GM15510 (cell line): ENCODE results near the gene SCO1.

Experiments used
- POLR2A ChIP-seq: IDR thresholded peaks from 3 replicates; pipeline ENCODE4 v1.6.1; 2011; ENCODE audit warnings: borderline replicate concordance; ENCODE audit not compliant: insufficient read length; ENCODE audit errors: extremely low read depth

The SCO1 gene

DNA sequence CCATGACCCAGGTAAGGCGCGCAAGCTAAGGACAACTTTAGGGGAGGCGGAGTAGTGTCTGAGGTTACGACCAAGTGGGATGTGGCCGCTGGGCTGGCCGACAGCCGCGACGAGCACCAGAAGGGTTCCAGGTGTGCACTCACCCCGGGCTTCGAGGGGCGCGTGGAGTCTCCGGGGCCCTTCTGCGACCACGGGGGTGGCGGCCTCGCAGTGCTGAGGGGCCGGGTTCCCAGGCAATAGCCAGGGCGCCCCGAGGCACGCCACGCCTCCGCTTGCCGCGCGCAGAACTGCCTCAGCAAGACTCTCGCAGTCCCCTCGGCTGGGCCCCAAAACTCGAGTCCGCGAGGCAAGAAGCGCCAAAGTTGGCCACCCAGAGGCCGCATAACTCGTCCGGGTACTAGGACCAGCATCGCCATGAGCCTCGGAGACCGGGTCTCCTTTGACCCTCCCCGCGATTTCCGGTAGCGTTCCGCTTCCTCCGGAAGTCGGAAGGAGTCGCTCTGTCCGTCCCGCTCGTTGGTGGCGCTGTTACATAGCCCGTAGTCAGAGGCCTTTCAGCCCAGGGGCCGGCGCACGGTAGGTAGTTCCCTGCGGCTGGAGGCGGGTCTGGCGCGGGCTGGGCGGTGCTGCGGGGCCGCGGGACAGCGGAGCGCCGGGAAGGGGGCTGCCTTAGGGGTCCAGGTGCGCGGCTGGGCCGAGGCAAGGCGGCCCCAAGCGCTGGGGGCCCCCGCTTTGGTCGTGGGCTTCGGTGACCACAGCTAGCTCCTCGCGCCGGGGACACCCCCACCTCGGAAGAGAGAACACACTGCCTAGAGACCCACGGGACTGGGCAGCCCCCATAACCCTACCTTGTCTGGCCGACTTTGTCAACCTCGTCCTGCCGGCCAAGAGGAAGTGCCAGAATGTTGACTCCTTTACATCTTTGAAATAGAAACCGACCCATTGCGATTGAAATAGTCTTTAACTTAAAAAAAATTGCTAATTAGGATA is at the start of gene SCO1, which contains the start of gene ADPRM:
Gene SCO1 (minus strand): TSS at position 442 of the 990 bp plus-strand sequence. CDS start 26 bp downstream, at position 416.
Gene ADPRM (plus strand): TSS at position 503 of the 990 bp plus-strand sequence. CDS start 7,333 bp downstream, outside the sequence.
- peak; percentile 96 for TF ChIP-seq POLR2A

- TF ChIP-seq POLR2A, result no peak
Measured at GRCh38 chr17:10745231-10745630, 47.9 kb upstream of the SCO1 start.

GRCh38 chr17:10744501-10745000 is 47.2 kb upstream of the SCO1 start:
- TF ChIP-seq POLR2A, result no peak

- TF ChIP-seq POLR2A, result no peak
Measured at GRCh38 chr17:10743316-10744009, 46.1 kb upstream of the SCO1 start.

GRCh38 chr17:10742431-10742830 is 45.1 kb upstream of the SCO1 start:
- TF ChIP-seq POLR2A, result no peak

- no peak for TF ChIP-seq POLR2A
Measured at GRCh38 chr17:10741416-10742135, 44.2 kb upstream of the SCO1 start.

DNA sequence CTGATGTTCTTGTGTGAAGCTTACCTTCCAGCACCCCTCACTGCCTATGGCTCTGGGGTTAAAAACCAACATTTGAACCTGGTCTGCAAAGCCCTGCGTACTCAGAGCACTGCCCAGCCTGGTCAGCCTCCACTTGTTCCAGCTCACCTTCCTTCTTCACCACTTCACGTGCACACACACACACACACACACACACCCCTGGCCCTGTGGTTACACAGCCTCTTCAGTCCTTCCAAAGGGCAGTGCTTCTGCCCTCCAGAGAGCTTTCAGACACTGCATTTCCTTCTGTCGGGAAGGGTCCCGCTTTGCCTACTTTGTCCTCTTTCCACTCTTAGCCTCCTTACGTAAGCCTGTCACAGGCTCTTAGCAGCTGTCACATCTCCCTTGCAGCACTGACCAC is 42.1 kb upstream of the SCO1 start:
- no peak for TF ChIP-seq POLR2A

DNA sequence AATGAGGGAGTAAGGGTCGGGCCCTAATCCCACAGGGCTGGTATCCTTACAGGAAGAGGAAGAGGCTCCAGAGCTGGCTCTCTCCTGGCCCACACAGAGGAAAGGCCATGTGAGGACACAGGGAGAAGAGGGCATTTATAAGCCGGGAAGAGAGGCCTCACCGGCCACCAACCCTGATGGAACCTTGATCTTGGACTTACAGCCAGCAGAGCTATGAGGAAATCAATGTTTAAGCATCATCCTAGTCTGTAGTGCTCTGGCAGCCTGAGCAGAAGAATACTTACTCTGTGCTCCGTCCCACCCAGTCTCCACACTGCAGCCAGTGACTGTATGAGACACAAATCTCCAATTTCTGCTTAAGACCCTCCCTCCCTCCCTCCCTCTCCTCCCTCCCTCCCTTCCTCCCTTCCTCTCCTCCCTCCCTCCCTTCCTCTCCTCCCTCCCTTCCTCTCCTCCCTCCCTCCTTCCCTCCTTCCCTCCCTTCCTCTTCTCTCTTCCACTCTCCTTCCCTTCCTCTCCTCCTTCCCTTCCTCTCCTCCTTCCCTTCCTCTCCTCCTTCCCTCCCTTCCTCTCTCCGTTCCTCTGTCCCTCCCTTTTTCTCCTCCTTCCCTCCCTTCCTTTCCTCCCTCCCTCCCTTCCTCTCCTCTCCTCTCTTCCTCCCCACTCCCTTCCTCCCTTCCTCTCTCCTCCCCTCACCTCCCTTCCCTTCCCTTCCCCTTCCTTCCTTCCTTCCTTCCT is 41.4 kb upstream of the SCO1 start:
- TF ChIP-seq POLR2A, result no peak

DNA sequence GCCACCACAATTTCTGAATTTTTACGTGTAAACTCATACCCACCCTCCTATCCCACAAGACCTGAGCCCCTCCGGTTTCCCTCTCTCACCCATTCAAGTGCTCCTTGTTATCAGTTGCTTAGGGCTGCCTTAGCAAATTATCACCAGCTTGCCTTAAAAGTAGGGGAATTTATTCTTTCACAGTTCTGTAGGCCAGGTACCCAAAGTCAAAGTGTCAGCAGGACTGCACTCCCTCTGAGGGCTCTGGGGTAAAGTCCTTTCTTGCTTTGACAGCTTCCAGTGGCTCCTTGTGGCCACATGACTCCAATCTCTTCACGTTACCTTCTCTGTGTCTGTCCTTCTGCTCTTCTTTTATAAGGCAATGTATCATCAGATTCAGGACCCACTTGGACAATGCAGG is 40.4 kb upstream of the SCO1 start:
- TF ChIP-seq POLR2A, result no peak

DNA sequence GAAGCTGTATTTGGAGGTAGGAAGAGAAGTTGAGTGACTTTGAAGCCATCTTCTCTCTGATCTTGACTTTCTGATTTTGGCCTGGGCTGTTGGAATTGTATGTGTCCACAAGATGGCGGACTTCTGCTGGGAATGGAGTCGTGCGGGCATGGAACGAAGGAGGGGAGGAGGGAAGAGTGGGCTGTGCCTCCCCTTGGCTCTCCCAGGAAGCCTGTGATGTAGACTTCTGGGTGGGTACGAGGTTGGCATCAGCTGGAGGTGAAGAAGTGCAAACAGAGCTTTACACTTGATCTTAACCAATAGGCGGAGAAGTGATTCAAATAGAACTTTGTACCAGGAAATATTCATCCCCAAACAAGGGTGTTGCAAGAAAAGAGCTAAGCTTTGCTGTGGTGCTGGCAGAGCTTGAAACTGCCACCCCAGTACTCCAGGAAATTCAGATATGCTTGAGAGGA is 39.9 kb upstream of the SCO1 start:
- TF ChIP-seq POLR2A, result no peak

DNA sequence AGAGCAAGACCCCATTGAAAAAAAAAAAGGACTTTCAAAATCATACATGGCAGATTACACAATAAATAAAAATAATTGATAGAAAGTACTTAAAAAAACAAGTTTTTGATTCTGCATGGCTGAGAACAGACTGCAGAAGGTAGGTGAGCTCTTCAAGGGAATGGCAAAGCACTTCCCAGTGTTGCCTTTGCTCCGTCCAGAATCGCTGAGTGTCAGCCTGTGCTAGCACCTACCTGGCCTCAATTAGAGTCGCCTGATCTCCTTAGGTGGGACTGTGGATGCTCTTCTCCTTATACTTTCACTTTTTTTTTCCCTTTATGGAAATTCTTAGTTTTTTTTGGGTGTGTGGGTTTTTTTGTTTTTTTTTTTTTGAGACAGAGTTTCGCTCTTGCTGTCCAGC is 38.5 kb upstream of the SCO1 start:
- TF ChIP-seq POLR2A, result no peak

GRCh38 chr17:10735251-10735650 is 37.9 kb upstream of the SCO1 start:
- no peak for TF ChIP-seq POLR2A

DNA sequence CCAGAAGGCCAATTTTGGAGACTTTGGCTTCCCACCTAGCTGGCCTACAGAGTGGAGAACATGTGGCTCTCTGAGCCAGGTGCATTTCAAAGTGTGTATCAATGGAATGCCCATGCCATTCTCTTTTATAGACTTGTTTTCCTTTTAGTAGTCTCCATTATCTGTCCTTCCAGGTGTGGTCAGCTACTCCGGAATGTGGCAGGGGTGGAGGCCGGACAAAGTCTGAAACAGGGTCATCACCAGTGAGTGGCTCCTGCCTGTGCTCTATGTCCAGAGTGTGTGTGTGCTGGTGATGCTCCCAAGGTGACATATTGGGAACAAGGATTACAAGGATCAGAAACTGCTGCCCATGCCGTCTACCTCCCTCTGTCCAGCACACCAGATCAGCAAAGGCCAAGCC is 36.3 kb upstream of the SCO1 start:
- TF ChIP-seq POLR2A, result no peak

DNA sequence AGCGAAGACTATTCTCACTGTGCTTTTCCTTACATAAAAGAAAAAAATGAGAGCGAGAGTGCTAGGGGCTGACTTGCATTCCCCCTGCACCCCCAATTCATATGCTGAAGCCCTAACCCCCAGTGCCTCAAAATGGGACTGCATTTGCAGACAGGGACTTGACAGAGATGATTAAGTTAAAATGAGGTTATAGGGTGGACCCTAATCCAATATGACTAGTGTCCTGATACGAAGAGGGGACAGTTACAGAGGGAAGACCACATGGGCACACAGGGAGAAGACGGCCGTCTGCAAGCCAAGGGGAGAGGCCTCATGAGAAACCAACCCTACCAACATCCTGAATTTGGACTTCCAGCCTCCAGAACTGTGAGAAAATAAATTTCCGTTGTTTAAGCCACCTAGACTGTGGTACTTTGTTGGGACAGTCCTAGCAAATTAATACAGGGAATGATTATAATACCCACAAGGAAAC is 34.1 kb upstream of the SCO1 start:
- TF ChIP-seq POLR2A, result no peak
